NCI-H1105 (cell line): Measurements from ENCODE around the gene TIAM1.
"Not testable (repeated sequence)": the region's sequence is repeated elsewhere in the genome, so short reads cannot be mapped to it uniquely, and the experiment has no call there.

Source experiments
- DNase-seq: peaks from one replicate; lab custom pipeline; 2025; lab: John Stamatoyannopoulos, UW

TIAM1 gene

DNA sequence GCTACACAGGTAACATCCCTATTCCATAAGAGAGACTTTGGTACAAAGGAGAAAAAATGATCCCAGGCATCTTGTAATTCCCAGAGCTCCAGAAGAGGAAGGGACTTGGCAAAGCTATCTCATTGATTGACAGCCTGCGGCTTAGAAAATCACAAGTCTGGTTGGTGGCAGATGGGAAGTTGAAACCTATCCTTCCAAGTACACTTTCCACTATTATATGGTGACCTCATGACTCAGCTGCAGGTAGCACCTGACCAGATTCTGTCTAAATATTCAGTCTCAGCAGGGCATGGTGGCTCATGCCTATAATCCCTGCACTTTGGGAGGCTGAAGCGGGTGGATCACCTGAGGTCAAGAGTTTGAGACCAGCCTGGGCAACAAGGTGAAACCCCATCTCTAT lies 89.9 kb downstream of the TIAM1 start:
- DNase-seq = no peak

DNA sequence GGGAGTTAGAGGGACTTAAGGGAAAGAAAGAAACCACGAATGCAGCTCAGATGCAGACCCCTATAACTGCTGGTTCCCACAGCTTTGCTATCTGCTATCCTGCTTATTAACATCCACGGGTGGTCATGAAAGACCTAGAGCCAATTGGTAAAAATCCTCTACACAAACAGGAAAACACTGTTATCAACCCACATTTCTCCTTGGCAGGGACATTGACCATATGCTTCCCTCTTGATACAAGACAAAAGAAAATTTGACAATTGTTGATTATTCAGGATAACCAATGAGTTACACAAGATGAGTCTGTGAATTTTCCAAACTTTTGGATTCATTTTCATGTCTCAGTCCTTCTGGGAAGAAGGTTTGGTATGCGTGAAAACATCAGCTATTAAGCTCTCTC lies 90.4 kb downstream of the TIAM1 start:
- no peak for DNase-seq

DNA sequence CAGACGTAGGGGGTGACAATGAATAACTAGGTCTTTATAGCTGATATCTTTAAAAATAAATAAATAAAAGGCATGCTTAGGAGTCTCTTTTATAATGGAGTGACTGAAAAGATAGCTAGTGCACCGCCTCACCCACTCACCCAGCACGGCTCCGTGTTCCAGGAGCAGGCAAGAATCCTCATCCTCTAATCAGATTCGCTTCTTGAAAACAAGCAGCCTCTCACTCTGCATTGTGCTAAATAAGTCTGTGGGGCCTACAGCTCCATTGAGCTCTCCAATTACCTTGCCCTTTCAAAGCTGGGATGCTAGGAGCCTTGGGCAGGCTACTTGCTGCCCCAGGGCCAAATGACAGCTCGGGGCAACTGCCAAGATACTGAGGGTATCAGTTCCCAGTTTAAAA lies 91.5 kb downstream of the TIAM1 start:
- DNase-seq = no peak

DNA sequence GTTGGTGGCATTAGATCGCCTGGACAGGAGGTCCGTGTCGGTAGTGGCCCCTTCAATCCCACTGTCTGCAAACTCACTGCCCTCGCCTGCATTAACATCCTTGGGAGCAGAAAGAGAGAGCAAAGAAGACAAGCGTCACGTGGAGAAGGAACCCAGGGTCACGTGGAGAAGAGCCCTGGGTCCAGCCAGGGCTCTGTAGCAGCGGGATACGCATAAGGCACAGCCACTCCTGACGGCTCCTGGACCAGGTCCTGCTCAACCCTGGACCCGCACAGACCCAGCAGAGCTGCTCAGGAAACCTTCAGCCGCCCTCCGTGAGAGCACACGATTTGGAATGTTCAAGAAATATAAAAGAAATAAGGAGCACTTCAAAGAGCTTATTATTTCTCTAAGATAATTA lies 92.0 kb downstream of the TIAM1 start:
- DNase-seq = no peak

DNA sequence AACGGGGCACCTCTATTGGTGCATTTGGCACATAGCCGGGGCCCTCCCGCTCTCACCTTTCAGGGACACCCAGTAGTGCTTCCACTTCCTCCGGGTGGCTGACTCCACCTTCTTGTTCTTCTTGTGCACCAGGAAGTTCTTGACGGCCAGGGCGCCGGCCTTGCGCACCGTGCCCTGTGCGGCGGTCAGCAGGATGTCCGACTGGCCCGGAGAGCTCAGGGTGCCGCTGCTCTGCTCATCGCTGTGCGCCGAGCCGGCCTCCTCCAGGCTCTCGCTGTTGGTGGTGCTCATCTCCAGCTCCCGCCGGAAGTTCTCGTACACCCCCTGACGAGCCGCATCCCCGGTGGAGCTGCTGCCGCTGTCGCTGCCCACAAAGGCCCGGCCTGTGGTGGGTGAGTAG lies 92.4 kb downstream of the TIAM1 start:
- no peak for DNase-seq

DNA sequence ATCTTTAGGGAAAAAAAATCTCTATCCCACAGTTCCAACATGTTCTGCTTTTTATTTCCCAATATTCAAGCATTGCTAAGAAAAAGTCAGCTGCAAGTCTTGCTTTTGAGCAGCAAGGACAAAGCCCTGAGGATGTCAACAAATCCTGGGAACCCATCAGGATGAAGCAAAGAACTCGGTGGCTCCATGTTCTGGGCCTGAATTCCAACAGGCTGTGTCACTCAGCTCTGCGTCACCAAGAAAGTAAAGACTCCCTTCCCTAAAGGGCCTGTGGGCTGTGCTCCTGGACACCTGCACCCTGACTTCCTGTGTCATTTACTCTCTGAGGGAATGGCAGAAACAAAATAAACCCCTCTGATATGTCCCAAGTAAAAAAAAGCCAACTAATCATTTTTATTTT lies 95.5 kb downstream of the TIAM1 start:
- DNase-seq = no peak

DNA sequence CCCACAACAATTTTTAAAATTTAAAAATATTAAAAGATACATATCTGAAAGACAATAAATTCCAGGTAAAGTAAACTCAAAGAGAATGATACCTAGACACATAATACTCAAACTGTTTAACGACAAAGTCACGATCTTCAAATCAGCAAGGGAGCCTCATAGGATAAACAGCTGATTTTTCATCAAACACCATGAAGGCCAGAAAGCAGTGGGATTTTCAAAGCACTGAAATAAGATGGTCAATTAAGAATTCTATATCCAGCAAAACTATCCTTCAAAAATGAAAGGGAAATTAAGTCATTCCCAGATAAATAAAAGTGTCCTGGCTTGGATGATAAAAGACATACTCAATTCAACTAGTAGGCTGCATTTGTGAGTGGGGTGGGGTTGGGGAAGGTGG lies 100.5 kb downstream of the TIAM1 start:
- no peak for DNase-seq

DNA sequence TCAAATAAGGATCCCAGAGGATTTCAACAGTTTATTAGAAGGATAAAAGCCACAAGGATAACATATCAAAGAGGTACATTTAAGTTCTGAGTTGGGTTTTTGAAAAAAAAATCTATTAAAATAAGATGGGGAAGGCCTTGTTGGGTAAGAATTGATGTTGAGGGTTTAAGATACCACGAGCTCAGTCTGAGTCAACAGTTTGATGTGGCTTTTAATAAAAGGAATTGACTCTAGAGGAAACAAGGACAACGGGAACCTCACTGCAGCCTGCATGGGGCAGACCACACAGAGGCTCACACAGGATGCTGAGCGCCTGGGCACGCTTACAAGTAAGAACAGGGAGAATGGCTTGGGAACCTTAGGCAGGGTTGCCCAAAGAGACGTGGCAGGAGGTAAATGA lies 107.5 kb downstream of the TIAM1 start:
- DNase-seq = no peak

DNA sequence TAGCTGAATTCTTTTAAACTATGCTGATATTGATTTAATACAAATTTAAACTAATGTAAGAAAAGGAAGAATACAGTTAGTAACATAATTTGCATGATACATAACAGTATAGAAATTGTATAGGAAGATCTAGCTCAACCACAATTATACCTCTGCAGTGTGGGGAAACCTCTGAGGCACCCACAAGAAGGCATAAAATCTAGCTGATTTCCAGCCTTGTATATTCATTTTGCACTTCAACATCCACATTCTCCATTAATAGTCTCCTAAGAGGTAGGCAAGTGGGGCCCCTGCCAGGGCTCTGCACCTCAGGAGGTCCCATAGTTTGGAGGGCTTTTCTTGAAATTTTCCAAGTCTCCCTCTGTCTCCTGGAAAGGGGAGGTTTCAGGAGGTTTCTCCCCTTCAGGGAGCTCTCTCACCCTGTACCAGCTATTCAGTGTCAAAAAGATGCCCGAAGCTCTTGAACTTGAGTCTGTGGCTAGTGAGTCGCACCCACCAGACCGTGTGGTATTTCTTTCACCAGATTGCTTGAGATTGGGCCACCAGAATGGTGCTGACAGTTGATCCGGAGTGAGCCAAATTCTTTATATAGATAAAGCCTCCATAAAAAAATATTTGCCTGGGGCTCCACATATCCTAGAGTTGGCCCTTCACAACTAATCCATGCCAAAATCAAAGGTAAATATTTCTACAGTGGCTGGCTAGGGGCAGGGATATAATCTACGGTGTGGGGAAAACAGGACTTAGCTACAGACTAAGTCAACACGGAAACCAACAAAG lies 108.2 kb downstream of the TIAM1 start:
- no peak for DNase-seq

DNA sequence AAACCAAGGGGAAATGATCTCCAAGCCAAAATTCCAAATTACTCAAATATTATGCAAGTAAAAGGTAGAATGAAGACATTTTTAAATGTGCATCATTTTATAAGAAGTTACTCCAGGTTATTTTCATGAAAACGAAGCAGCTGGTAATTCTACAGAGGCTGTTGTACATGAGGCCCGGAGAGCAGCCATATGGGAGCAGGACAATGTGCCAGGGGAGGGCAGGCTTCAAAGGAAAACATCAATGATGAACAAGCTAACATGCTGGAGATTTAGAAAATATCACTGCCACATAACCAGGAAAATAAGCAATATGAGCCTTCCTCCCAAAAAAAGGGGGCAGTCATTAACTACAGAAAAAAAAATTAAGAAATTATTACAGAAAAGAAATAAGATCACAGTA lies 109.1 kb downstream of the TIAM1 start:
- no peak for DNase-seq

DNA sequence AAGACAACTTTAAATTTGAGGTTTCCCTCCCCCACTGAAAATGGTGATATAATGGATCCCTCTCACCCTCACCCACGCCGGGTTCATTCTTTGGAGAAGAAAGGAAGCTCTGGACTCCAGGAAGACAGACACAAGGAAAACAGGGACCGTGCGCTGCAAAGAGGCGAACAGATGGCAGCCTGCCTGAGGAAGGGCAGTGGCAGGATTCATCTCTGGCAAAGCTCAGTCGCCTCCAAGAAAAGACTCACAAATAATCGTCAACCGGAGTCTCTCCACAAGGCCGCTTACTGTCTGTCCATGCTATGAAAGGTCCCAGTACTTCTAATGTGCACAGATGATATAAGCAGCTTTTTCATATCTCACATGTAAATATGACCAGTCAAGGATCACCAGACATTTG lies 110.3 kb downstream of the TIAM1 start:
- no peak for DNase-seq

DNA sequence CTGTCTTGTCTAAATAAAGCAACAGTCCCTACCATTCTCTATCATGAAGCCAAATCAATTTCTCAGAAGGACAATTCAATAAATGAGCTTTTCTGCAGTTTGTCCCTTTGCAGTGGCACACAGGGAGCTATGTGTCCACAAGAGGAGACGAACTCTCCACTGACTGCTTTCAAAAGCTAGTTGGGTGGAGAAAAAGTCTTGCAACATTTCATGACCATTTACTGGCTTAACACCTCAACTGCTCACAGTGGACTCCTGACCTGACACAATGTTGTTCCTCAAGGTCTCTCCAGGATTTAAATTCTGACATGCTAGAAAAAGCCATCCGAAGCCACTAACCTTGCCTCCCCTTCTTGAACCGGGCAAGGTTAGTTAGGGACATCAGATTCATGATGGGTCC lies 111.7 kb downstream of the TIAM1 start:
- no peak for DNase-seq

DNA sequence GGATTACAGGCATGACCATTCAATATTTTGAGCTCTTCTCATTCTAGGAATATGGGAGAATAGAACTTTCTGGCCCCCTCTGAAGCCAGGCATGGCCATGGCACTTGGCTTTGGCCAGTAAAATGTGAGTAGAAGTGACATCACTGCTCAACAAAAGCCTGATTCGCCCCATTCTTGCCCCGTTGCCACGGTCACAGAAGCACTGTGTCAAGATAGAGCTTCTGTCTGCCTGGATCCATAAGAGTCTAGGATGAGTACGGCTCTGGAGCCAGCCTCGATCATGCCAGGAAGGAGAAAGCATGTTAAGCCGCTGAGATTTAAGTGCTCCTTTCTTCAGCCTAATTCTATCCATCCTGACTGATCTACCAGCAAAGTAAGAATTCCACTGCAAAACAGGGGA lies 113.1 kb downstream of the TIAM1 start:
- no peak for DNase-seq

DNA sequence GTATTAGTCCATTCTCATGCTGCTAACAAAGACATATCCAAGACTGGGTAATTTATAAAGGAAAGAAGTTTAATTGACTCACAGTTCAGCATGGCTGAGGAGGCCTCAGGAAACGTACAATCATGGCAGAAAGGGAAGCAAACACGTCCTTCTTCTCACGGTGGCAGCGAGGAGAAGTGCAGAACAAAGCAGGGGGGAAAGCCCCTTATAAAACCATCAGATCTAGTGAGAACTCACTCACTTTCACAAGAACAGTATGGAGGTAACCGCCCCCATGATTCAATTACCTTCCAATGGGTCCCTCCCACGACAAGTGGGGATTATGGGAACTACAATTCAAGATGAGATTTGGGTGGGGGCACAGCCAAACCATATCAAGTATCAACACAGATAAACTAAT lies 115.3 kb downstream of the TIAM1 start:
- DNase-seq = not testable (repeated sequence)

DNA sequence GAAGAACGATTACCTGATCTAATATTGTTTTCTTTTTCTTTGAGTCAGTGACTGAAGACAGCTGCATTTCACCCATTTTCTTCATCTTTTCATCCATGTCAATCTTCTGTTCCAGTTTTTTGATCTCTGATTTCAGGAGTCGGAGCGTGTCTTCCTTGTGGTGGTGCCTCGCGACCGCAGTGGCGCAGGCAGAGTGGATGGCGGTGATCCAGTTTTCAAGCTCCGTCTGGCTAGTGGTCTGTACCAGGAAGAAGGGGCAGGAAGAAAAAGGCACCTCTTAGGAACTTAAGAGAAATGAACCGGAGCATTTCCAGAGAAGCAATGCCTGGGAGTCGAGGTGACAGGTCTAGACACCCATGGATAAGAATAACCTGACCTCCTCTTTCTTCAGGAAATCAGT lies 118.3 kb downstream of the TIAM1 start:
- DNase-seq = no peak

DNA sequence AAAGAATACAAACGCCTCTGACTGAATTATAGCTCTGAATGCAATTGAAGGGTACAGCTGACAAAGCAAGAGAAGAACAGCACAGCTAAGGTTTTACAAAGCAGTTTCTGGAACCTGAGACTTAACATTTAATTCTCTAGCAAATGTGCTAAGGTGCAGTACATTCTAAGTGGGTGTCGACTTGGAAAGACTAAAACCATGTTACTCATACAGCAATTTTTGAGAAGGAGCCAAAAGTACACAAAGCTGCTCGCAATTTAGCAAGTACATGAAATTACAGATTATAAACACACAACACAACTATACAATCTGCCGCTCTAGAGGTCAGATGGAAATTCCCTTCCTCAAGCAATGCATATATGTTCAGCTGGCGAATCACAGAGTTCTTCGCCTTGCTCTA lies 121.9 kb downstream of the TIAM1 start:
- DNase-seq = peak; percentile 25

DNA sequence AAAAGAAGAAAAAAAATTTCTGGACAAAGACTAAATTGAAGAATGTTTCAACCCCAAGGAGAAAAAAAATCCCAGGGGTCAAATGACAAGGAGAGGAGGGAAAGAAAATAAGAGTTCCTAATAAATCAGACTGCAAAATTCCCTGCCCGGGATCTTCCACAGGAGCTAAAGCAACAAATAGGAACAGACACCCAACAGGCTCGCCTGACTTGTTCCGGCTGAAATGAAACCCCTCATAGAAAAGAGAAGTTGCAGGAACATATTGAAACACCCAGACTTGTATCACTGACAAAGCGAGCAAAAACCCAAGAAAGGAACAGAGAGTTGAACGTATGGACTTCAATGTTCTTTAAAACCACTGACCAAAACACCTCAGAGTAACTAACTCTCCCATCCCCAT lies 123.0 kb downstream of the TIAM1 start:
- DNase-seq = no peak

DNA sequence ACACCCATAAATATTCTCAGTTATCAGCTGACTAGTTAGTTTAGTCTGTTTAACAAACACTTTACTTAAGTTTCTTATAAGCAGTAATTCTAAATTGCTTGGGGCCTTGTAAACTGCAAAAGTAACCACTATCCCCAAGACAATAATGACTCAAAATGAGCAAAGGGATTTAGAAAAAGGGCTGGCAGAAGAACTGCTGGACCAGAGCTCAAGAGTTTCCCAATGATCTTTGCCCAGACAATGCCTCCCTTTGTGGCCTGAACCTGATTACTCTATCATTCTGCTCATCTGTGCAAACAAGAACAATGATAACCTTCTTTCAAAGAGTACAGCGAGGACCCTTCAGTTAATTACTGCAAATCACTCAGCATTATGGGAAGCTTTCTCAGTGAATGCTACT lies 123.5 kb downstream of the TIAM1 start:
- DNase-seq = peak; percentile 33

DNA sequence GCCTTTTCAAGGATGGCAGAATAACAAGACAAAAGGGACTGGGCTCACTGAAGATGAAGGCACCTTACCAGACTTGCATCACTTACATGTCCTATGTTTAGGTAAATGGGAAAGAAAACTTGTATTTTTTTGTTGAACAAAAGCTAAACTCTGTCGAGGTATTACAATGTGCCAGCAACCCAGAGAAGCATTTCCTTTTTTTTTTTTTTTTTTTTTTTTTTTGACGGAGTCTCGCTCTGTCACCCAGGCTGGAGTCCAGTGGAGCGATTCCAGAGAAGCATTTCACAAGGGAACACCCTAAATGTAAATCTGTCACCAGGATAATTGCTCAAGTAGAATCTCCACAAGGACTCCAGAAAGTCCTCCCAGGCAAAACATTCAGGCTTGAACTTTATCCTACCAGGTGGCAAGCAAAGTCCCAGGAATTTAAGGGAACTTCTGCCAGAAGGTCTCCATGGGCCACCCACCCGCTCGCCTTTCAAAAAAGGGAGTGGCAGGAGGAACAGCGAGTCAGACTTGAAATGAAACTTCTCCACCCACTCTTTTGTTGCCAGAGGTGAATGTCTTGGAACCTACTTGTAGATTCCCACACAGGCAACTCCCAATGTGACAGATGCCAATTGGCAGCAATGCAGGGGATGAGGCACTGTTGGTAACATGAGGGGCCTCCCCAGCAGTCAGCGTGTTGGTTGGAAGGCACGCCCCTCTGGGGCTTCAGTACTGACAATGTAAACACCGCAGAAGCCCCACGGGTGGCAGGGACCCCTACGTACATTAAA lies 125.0 kb downstream of the TIAM1 start:
- DNase-seq = no peak

DNA sequence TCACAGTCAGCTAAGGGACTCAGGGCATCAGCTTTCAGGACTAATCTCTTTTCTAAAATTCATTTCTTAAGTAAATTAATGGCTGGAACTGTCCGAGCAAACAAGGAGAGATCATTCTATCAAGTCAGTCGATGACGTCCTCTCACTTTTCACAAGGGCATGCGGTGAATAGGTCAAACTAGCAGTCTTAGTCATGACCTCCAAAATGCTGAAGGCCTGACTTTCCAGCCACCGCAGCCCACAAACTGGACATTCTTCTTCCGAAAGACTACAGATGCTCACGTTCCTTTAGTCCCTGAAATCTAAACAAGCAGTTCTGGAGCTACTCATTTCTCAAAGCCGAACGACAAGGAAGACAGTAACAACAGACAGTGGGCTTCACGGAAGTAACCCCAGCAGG lies 127.9 kb downstream of the TIAM1 start:
- DNase-seq = no peak

DNA sequence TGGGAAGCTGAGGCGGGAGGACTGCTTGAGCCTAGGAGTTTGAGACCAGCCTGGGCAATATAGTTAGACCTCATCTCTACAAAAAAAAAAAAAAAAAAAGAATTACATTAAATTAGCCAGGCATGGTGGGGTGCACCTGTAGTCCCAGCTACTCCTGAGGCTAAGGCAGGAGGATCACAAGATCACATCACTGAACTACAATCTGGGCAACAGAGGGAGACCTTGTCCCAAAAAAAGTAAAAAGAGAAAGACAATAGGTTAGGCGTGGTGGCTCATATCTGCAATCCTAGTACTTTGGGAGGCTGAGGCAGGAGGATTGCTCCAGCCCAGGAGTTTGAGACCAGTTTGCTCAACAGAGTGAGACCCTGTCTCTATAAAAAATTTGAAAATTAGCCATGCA lies 130.3 kb downstream of the TIAM1 start:
- DNase-seq = no peak

DNA sequence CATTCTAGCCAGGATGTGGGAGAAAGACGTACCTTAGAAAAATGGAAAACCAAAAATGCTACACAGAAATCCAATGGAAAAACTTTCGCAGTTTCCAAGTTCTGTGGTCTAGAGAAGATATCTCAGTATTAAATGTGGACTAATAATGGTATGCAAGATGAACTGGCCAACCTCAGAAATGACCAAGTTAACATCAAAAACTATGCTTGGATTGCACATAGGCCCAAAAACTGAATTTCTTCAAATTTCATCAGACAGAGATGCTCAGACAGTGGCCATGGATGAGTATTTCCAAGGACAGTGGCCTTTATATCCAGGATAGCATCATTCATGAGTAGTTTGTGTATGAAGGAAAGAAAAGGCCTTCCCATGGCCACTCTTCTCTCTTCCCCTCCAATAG lies 132.2 kb downstream of the TIAM1 start:
- DNase-seq = no peak

DNA sequence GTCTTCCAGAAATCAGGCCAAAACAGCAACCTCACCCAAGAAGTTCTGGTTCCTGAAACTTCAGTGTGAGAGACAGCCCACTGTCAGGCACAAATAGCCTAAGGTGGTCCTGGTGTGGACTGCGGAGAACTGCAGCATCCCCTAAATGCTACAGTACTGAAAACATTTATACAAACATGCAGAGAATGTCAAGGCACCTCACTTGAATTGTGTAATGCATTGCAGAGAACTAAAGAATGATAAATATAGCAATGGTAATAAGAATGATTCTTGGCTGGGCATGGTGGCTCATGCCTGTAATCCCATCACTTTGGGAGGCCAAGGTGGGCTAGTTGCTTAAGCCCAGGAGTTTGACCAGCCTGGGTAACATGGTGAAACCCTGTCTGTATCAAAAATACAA lies 138.6 kb downstream of the TIAM1 start:
- DNase-seq = no peak

DNA sequence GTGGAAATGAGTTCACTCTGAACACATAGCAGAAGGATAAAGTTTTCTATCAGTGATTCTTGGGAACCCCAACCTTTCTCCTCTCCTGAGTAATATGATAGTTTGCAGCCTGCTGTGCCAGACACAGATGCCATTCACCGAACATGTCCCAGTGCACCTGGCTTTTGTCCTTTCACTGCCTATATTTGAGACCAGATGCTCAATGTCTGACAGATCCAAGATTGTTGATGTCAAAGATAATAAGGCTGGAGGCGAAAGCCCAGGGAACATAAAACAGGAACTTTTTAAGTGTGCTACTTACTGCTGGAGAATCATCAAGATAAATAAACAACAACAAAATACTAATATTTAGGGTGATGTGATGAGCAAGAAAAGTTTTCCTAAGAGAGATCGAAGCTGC lies 139.3 kb downstream of the TIAM1 start:
- DNase-seq = peak; percentile 52
